H1 (cell line): ENCODE measurements around the gene C1QL3. TPM values are rescaled to one million over a fixed set of nuclear protein-coding genes. Genes with fewer than 3 reads are reported as not detected.
A peak's percentile ranks its signal among the peaks of the same experiment; 100 is the strongest.

Experiments
- CTCF ChIA-PET: fragments of 300-600 bp; sonication (Branson Sonifier 250); formaldehyde crosslinking; loops from one replicate; lab custom pipeline; 2021; ENCODE audit not compliant: partially characterized antibody; lab: Charles Lee
- POLR2A ChIA-PET: fragments of 300-600 bp; sonication (Branson Sonifier 250); formaldehyde crosslinking; loops from one replicate; lab custom pipeline; 2021; ENCODE audit warnings: inconsistent platforms; ENCODE audit not compliant: partially characterized antibody; lab: Charles Lee
- DNase-seq, 2 experiments: peaks; one replicate each; pipeline versions ENCODE4 v3.0.0 to v3.0.0-alpha.2; 2010 to 2022; ENCODE audit warnings: low spot score in 2 of 2, low read depth in 1 of 2, mixed read lengths in 1 of 2
- FAIRE-seq: peaks from 2 replicates; lab custom pipeline; 2011; peaks lifted over from hg19 to GRCh38; lab: Jason Lieb, UNC
- H2AFZ ChIP-seq: 2 replicates; pipeline ENCODE4 v1.8.1; 2012; ENCODE audit warnings: low read length, inconsistent platforms
- H2AK5ac ChIP-seq: 2 replicates; pipeline ENCODE4 v1.6.1; 2013; ENCODE audit warnings: low read depth, low read length
- H2BK120ac ChIP-seq: replicated peaks from 2 replicates; pipeline ENCODE3; 2013; ENCODE audit warnings: low read depth, low read length, inconsistent platforms
- H2BK12ac ChIP-seq: 2 replicates; pipeline ENCODE4 v1.6.1; 2013; ENCODE audit warnings: low read depth, low read length
- H2BK15ac ChIP-seq: 2 replicates; pipeline ENCODE4 v1.6.1; 2013; ENCODE audit warnings: low read length
- H2BK20ac ChIP-seq: 2 replicates; pipeline ENCODE4 v1.6.1; 2013; ENCODE audit warnings: low read length
- H2BK5ac ChIP-seq: 2 replicates; pipeline ENCODE4 v1.6.1; 2013; ENCODE audit warnings: low read depth, low read length
- H3K14ac ChIP-seq: 2 replicates; pipeline ENCODE4 v1.6.1; 2013; ENCODE audit warnings: inconsistent platforms; ENCODE audit not compliant: insufficient read length
- H3K18ac ChIP-seq: 2 replicates; pipeline ENCODE4 v1.6.1; 2013; ENCODE audit warnings: low read length; ENCODE audit errors: extremely low read depth
- H3K23ac ChIP-seq: 2 replicates; pipeline ENCODE4 v1.6.1; 2013; ENCODE audit warnings: inconsistent platforms; ENCODE audit not compliant: insufficient read length
- H3K23me2 ChIP-seq: 2 replicates; pipeline ENCODE4 v1.6.1; 2013; ENCODE audit warnings: low read depth, low read length
- H3K27ac ChIP-seq: 2 replicates; pipeline ENCODE4 v1.6.1; 2011; ENCODE audit warnings: low read depth, low read length, inconsistent platforms
- H3K27me3 ChIP-seq, 4 experiments: replicated peaks in 1 of 4; 1 replicate in 1 of 4; 2 replicates in 3 of 4; pipeline versions ENCODE4 v1.6.1 to v1.8.1; 2011 to 2013; ENCODE audit warnings: low read length in 3 of 4, mild to moderate bottlenecking in 3 of 4, inconsistent platforms in 2 of 4, mixed read lengths in 2 of 4, moderate library complexity in 1 of 4; ENCODE audit not compliant: control insufficient read depth in 3 of 4, insufficient read depth in 3 of 4; ENCODE audit errors: extremely low read depth in 1 of 4
- H3K36me3 ChIP-seq, 4 experiments: 2 replicates each; pipeline versions ENCODE4 v1.6.1 to v1.8.1; 2011 to 2013; ENCODE audit warnings: mild to moderate bottlenecking in 4 of 4, low read length in 3 of 4, moderate library complexity in 2 of 4, control low read depth in 1 of 4, inconsistent platforms in 1 of 4; ENCODE audit not compliant: insufficient read depth in 4 of 4, control insufficient read depth in 2 of 4
- H3K4ac ChIP-seq: replicated peaks from 2 replicates; pipeline ENCODE3; 2013; ENCODE audit warnings: low read length, low read depth, mixed read lengths, inconsistent platforms; ENCODE audit not compliant: insufficient read length
- H3K4me1 ChIP-seq, 4 experiments: replicated peaks in 1 of 4; 1 replicate in 1 of 4; 2 replicates in 3 of 4; pipeline versions ENCODE4 v1.6.1 to v1.8.1; 2011 to 2013; ENCODE audit warnings: low read length in 3 of 4, inconsistent platforms in 2 of 4, mixed read lengths in 1 of 4; ENCODE audit not compliant: insufficient read depth in 4 of 4, control insufficient read depth in 3 of 4
- H3K4me2 ChIP-seq, 2 experiments: 2 replicates each; pipeline versions ENCODE4 v1.6.1 to v1.8.1; 2011 to 2013; ENCODE audit warnings: low read depth in 2 of 2, low read length in 2 of 2, control low read depth in 1 of 2, inconsistent platforms in 1 of 2, mild to moderate bottlenecking in 1 of 2; ENCODE audit not compliant: insufficient read depth in 1 of 2
- H3K4me3 ChIP-seq, 4 experiments: fragments of 200-600, 300-600 bp in 1 of 4; sonication (generic), shearing (Covaris generic), sonication (Bioruptor Twin) in 1 of 4; 2 replicates each; pipeline versions ENCODE4 v1.5.1 to v1.8.1; 2011 to 2016; ENCODE audit warnings: low read length in 4 of 4, low read depth in 3 of 4, control low read depth in 2 of 4, inconsistent platforms in 2 of 4, mild to moderate bottlenecking in 2 of 4, mixed read lengths in 1 of 4, moderate library complexity in 1 of 4; ENCODE audit not compliant: insufficient read depth in 2 of 4; ENCODE audit errors: extremely low read depth in 1 of 4
- H3K56ac ChIP-seq: replicated peaks from 2 replicates; pipeline ENCODE3; 2013; ENCODE audit warnings: low read depth, mild to moderate bottlenecking, mixed read lengths, low read length, inconsistent platforms; ENCODE audit not compliant: insufficient read length
- H3K79me1 ChIP-seq: 2 replicates; pipeline ENCODE4 v1.6.1; 2013; ENCODE audit warnings: low read depth, low read length, control low read depth
- H3K79me2 ChIP-seq, 2 experiments: 2 replicates each; pipeline versions ENCODE4 v1.6.1 to v1.8.1; 2012 to 2013; ENCODE audit warnings: low read length in 2 of 2, mild to moderate bottlenecking in 2 of 2, inconsistent platforms in 1 of 2; ENCODE audit not compliant: insufficient read depth in 2 of 2, control insufficient read depth in 1 of 2
- H3K9ac ChIP-seq, 4 experiments: replicated peaks in 1 of 4; 1 replicate in 1 of 4; 2 replicates in 3 of 4; pipeline versions ENCODE4 v1.6.1 to v1.8.1; 2011 to 2013; ENCODE audit warnings: low read depth in 3 of 4, low read length in 3 of 4, control low read depth in 2 of 4, mild to moderate bottlenecking in 2 of 4, moderate library complexity in 2 of 4, inconsistent platforms in 1 of 4; ENCODE audit errors: extremely low read depth in 1 of 4
- H3K9me3 ChIP-seq, 2 experiments: 2 replicates each; pipeline versions ENCODE4 v1.6.1 to v1.8.1; 2012 to 2013; ENCODE audit warnings: mild to moderate bottlenecking in 2 of 2, moderate library complexity in 2 of 2, control low read depth in 1 of 2, inconsistent platforms in 1 of 2, low read depth in 1 of 2, low read length in 1 of 2, mixed read lengths in 1 of 2; ENCODE audit not compliant: insufficient read depth in 2 of 2
- H4K20me1 ChIP-seq, 2 experiments: replicated peaks in 1 of 2; 2 replicates each; pipeline versions ENCODE3 to v1.8.1; 2011 to 2013; ENCODE audit warnings: inconsistent platforms in 2 of 2, low read length in 2 of 2, mild to moderate bottlenecking in 1 of 2; ENCODE audit not compliant: insufficient read depth in 2 of 2, control insufficient read depth in 1 of 2
- H4K5ac ChIP-seq: 2 replicates; pipeline ENCODE4 v1.6.1; 2013; ENCODE audit warnings: low read length, low read depth, mixed read lengths, inconsistent platforms; ENCODE audit not compliant: insufficient read length
- H4K8ac ChIP-seq: 2 replicates; pipeline ENCODE4 v1.8.0; 2013; ENCODE audit warnings: mild to moderate bottlenecking, moderate library complexity, low read length, inconsistent platforms; ENCODE audit not compliant: insufficient read depth; ENCODE audit errors: extremely low read depth
- H4K91ac ChIP-seq: replicated peaks from 2 replicates; pipeline ENCODE3; 2013; ENCODE audit warnings: low read length, mixed read lengths, inconsistent platforms; ENCODE audit not compliant: insufficient read length
- BCL11A ChIP-seq, 2 experiments: IDR thresholded peaks; one replicate each; pipeline ENCODE4 v1.6.1; 2011; ENCODE audit warnings: low read depth in 2 of 2, low read length in 2 of 2, mild to moderate bottlenecking in 2 of 2
- EGR1 ChIP-seq: IDR thresholded peaks from 2 replicates; pipeline ENCODE4 v1.6.1; 2011; ENCODE audit warnings: low read depth, low read length, borderline replicate concordance
- EP300 ChIP-seq, 2 experiments: IDR thresholded peaks; 1 replicate in 1 of 2; 2 replicates in 1 of 2; pipeline ENCODE4 v1.6.1; 2011 to 2012; ENCODE audit warnings: low read depth in 2 of 2, low read length in 2 of 2, mild to moderate bottlenecking in 2 of 2, borderline replicate concordance in 1 of 2, inconsistent platforms in 1 of 2, moderate library complexity in 1 of 2
- GTF2F1 ChIP-seq: IDR thresholded peaks from 2 replicates; pipeline ENCODE4 v1.6.1; 2012; ENCODE audit warnings: low read depth, low read length, improper control_type of control experiment, borderline replicate concordance
- HDAC2 ChIP-seq, 2 experiments: fragments of 300-600 bp in 1 of 2; sonication (generic) in 1 of 2; IDR thresholded peaks; 2 replicates each; pipeline ENCODE4 v1.6.1; 2011 to 2012; ENCODE audit warnings: low read depth in 2 of 2, low read length in 2 of 2, mild to moderate bottlenecking in 2 of 2, moderate library complexity in 2 of 2, borderline replicate concordance in 1 of 2, inconsistent platforms in 1 of 2
- WGBS, 2 experiments: shearing (Covaris generic) in 1 of 2; methylation state at CpG; one replicate each; pipeline versions ENCODE4 v1.1.6 to v1.1.7; 2013 to 2015; ENCODE audit warnings: low lambda C conversion rate in 2 of 2, mixed read lengths in 2 of 2, inconsistent platforms in 1 of 2, low coverage in 1 of 2, missing lambda C conversion rate in 1 of 2; ENCODE audit not compliant: insufficient replicate concordance in 2 of 2, insufficient coverage in 1 of 2, insufficient read length in 1 of 2; ENCODE audit errors: extremely low coverage in 1 of 2, missing lambda C conversion rate in 1 of 2; 5-methylcytosine and 5-hydroxymethylcytosine counted together
- polyA plus RNA-seq, 7 experiments: library from polyadenylated mRNA; depleted of rRNA in 3 of 7; stranded (reverse) in 5 of 7; unstranded in 2 of 7; fragments of >200 nt in 5 of 7; fragments of 200-250 nt in 2 of 7; gene quantifications; 1 replicate in 5 of 7; 2 replicates in 1 of 7; 4 replicates in 1 of 7; pipeline versions ENCODE4 v1.2.1 to v1.2.3, GENCODE V29; 2011 to 2013; ENCODE audit warnings: missing spikeins in 2 of 7, mixed read lengths in 2 of 7
- total RNA-seq: library from RNA; stranded (reverse); fragmentation: NEBNext Ultra II Directional; extraction: Animal tissue kit (Norgen Biotek cat#: 25700); gene quantifications from 2 replicates; pipeline ENCODE4 v1.2.1, GENCODE V29; 2021

C1QL3 gene
- total and polyA plus RNA-seq, 2 of the 8 experiments (the other 6 are each of a cell fraction or from before 2014, with no cell fraction given), result 1.0 to 1.8 TPM

- H2AK5ac ChIP-seq, result no peak overlapping the region
- H3K4me2 ChIP-seq, result peak overlapping the region; percentile 53 to 85
- CTCF ChIA-PET, result interaction anchor here (0.6 kb wide), 2 partner anchors 211 to 321 kb away, joined by 3 read pairs; no protein-coding TSS in a partner anchor
- no peak overlapping the region for H3K56ac ChIP-seq
- H3K27ac ChIP-seq, result no peak overlapping the region
- H2BK120ac ChIP-seq, result no peak overlapping the region
- H2AFZ ChIP-seq, result peak overlapping the region; percentile 91
- no peak overlapping the region for H4K5ac ChIP-seq
- H2BK12ac ChIP-seq, result peak overlapping the region; percentile 71; the same call in 1 of the 2 replicates
- no peak overlapping the region for H4K8ac ChIP-seq
- H2BK15ac ChIP-seq, result no peak overlapping the region
- H3K23me2 ChIP-seq, result peaks cover 2% of the 10 kb centered on the region; the same call in 1 of the 2 replicates
- POLR2A ChIA-PET, result interaction anchor here (0.6 kb wide), 1 partner anchor 10 kb away, joined by 4 read pairs; no protein-coding TSS in a partner anchor
- no peak overlapping the region for H3K14ac ChIP-seq
- no peaks in the 10 kb centered on the region for H3K9me3 ChIP-seq
- no peak overlapping the region for H2BK20ac ChIP-seq
- TF ChIP-seq GTF2F1, result no peak
- peak; percentile 67 for TF ChIP-seq EGR1
- no peak for TF ChIP-seq BCL11A (IDR thresholded peaks at IDR 0.05; ENCODE audit: low read depth in 2 of 2, low read length in 2 of 2)
- TF ChIP-seq HDAC2 (IDR thresholded peaks at IDR 0.05; ENCODE audit: borderline replicate concordance in 1 of 2, low read depth in 2 of 2, low read length in 2 of 2), result no peak
- no peak for TF ChIP-seq EP300 (IDR thresholded peaks at IDR 0.05; ENCODE audit: borderline replicate concordance in 1 of 2, low read depth in 2 of 2, low read length in 2 of 2)
- no peaks in the 10 kb centered on the region for H4K20me1 ChIP-seq
- no peak overlapping the region for H3K23ac ChIP-seq
- DNase-seq (no peak), FAIRE-seq (no peak)
- H3K27me3 ChIP-seq, result no peaks in the 10 kb centered on the region
- H3K4me1 ChIP-seq, result 0 out of 7 replicates have a peak, but pooled peaks cover 0 to 3% (median under 1%) of the 10 kb centered on the region in 4 experiments
- H3K4me3 ChIP-seq, result peak overlapping the region in 2 of 4 experiments; percentile 24 to 43; a peak in 3 of 8 replicates
- no peak overlapping the region for H3K4ac ChIP-seq
- no peaks in the 10 kb centered on the region for H3K79me1 ChIP-seq
- H2BK5ac ChIP-seq, result no peak overlapping the region; the same call in 1 of the 2 replicates
- no peak overlapping the region for H3K9ac ChIP-seq
- H4K91ac ChIP-seq, result no peak overlapping the region
- H3K36me3 ChIP-seq, result no peaks in the 10 kb centered on the region
- WGBS, 2 experiments, result 78% methylated on average over 7 of the region's 7 CpGs; no CpG with 5 or more reads in 1 of the 2 experiments
- H3K79me2 ChIP-seq, result no peaks in the 10 kb centered on the region
- H3K18ac ChIP-seq, result no peak overlapping the region
Measured at GRCh38 chr10:16566202-16566805, 44.6 kb upstream of the C1QL3 start.
